Common myeloid progenitor, CD34-positive (primary cell): ENCODE data around the gene B4GALT5.
"Not testable (repeated sequence)": the region's sequence is repeated elsewhere in the genome, so short reads cannot be mapped to it uniquely, and the experiment has no call there.

Experiments used
- CTCF ChIA-PET: fragments of 350-600 bp; sonication (Branson Sonifier 250); formaldehyde crosslinking; loops from one replicate; lab custom pipeline; 2021; ENCODE audit warnings: antibody characterized with exemption; lab: Charles Lee
- POLR2A ChIA-PET: fragments of 350-600 bp; sonication (Branson Sonifier 250); formaldehyde crosslinking; loops from one replicate; lab custom pipeline; 2021; ENCODE audit warnings: antibody characterized with exemption; lab: Charles Lee
- DNase-seq, 3 donors: peaks; one replicate each; pipeline versions ENCODE4 v3.0.0 to v3.0.0-alpha.2; 2013
- H3K27ac ChIP-seq, 2 experiments: 1 replicate in 1 of 2; 2 replicates in 1 of 2; pipeline ENCODE4 v1.7.0; 2013; ENCODE audit warnings: inconsistent platforms in 2 of 2, low read length in 2 of 2, mild to moderate bottlenecking in 2 of 2, low read depth in 1 of 2, moderate library complexity in 1 of 2; ENCODE audit not compliant: severe bottlenecking in 2 of 2, insufficient read depth in 1 of 2, poor library complexity in 1 of 2
- H3K27me3 ChIP-seq, 5 experiments: replicated peaks in 2 of 5; 1 replicate in 3 of 5; 2 replicates in 2 of 5; pipeline versions ENCODE4 v1.6.1 to v1.7.0; 2013; ENCODE audit warnings: low read length in 4 of 5, mild to moderate bottlenecking in 2 of 5, moderate library complexity in 2 of 5, inconsistent platforms in 1 of 5; ENCODE audit not compliant: insufficient read depth in 5 of 5, control insufficient read depth in 4 of 5
- H3K36me3 ChIP-seq, 4 experiments: 1 replicate in 2 of 4; 2 replicates in 2 of 4; pipeline versions ENCODE4 v1.6.1 to v1.7.0; 2013; ENCODE audit warnings: low read length in 3 of 4, control low read depth in 1 of 4, mild to moderate bottlenecking in 1 of 4; ENCODE audit not compliant: control insufficient read depth in 4 of 4, insufficient read depth in 4 of 4
- H3K4me1 ChIP-seq, 4 experiments: 1 replicate in 3 of 4; 2 replicates in 1 of 4; pipeline versions ENCODE4 v1.6.1 to v1.7.1; 2013; ENCODE audit warnings: low read length in 3 of 4, mild to moderate bottlenecking in 3 of 4, control low read depth in 1 of 4, inconsistent platforms in 1 of 4, moderate library complexity in 1 of 4; ENCODE audit not compliant: control insufficient read depth in 4 of 4, insufficient read depth in 4 of 4; ENCODE audit errors: control extremely low read depth in 1 of 4
- H3K4me3 ChIP-seq, 7 experiments: 1 replicate in 4 of 7; 2 replicates in 3 of 7; pipeline versions ENCODE4 v1.5.1 to v1.7.0; 2013; ENCODE audit warnings: mild to moderate bottlenecking in 7 of 7, low read length in 6 of 7, moderate library complexity in 6 of 7, inconsistent platforms in 2 of 7, low read depth in 2 of 7, control low read depth in 1 of 7; ENCODE audit not compliant: insufficient read depth in 4 of 7, control insufficient read depth in 1 of 7; ENCODE audit errors: extremely low read depth in 1 of 7
- H3K9me3 ChIP-seq, 5 experiments: 1 replicate in 4 of 5; 2 replicates in 1 of 5; pipeline versions ENCODE4 v1.6.1 to v1.7.1; 2013; ENCODE audit warnings: low read length in 4 of 5, mild to moderate bottlenecking in 2 of 5, inconsistent platforms in 1 of 5, low read depth in 1 of 5, moderate library complexity in 1 of 5; ENCODE audit not compliant: control insufficient read depth in 4 of 5, insufficient read depth in 2 of 5; ENCODE audit errors: control extremely low read depth in 1 of 5
- WGBS: methylation state at CpG from one replicate; pipeline ENCODE4 v1.1.5; 2013; ENCODE audit not compliant: insufficient coverage; 5-methylcytosine and 5-hydroxymethylcytosine counted together

The B4GALT5 gene

DNA sequence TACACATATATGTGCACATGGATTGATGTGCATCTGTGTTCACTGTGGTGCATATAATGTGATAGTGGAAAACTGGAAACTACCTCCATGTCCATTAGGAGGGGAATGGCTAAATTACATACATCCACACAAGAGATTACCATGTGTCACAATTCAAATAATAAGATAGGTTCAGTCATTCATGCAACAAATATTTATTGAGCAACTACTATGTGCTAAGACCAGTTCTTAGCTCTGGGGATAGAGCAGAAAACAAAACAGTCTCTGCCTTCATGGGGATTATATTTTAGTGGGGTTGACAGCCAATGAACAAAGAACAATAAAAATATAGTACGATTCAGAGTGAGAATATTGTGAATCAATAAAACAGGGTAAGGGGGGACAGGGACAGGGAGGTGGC lies 84.1 kb downstream of the B4GALT5 start:
- Histone ChIP-seq H3K27ac (no peak overlapping the region), H3K4me1 (peaks cover 0 to 6% (median 0%) of the 10 kb centered on the region in 4 experiments), H3K4me3 (no peak overlapping the region), H3K9me3 (no peaks in the 10 kb centered on the region), H3K36me3 (peaks cover 0 to 11% (median 5%) of the 10 kb centered on the region in 4 experiments), H3K27me3 (no peaks in the 10 kb centered on the region)
- no peak for DNase-seq
- WGBS, result no CpG with 5 or more reads among the region's 1 CpG
- CTCF ChIA-PET, result no interaction called here
- POLR2A ChIA-PET, result no interaction called here

DNA sequence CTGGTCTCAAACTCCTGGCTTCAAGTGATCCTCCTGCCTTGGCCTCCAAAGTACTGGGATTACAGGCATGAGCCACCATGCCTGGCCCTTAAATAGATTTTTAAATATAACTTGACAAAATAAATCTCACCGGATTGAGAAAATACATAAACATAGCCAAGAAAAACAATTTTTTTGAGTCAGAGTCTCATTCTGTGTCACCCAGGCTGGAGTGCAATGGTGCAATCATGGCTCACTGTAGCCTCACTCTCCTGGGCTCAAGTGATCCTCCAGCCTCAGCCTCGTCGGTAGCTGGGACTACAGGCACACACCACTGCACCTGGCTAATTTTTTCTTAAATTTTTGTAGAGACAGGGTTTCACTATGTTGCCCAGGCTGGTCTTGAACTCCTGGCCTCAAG lies 85.4 kb downstream of the B4GALT5 start:
- H3K27ac ChIP-seq, H3K9me3 ChIP-seq, H3K36me3 ChIP-seq, H3K4me3 ChIP-seq, H3K4me1 ChIP-seq, DNase-seq, POLR2A ChIA-PET, H3K27me3 ChIP-seq: not testable (repeated sequence)
- CTCF ChIA-PET, result interaction anchor here (1.2 kb wide), 1 partner anchor 10 kb away, joined by 4 read pairs; no protein-coding TSS in a partner anchor
- 100% methylated on average over 3 of the region's 3 CpGs for WGBS

DNA sequence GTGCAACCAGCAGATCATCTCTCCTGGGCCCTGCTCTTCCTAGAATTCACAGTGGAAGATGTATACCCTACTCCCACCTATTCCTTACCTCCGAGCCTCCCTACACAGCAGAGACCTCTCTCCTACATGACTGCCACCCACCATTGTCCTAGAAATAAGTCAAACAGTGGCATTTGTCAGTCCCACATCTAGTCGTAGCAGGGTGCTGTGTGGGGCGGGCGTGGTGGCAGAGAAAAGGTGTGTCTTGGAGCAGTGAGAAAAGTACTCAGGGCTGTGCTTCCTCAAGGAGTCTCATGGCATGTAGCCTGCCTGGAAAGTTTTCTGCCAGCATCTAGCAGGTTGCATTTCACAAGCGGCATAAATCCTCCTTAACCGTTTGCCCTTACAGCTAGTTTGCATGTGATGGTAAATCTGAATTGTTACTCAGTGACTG lies 86.3 kb downstream of the B4GALT5 start:
- ChIA-PET CTCF (no interaction called here), POLR2A (no interaction called here)
- Histone ChIP-seq H3K4me3 (no peak overlapping the region), H3K27me3 (no peaks in the 10 kb centered on the region), H3K4me1 (peaks cover 0 to 6% (median 0%) of the 10 kb centered on the region in 4 experiments), H3K36me3 (peaks cover 0 to 3% (median 0%) of the 10 kb centered on the region in 4 experiments), H3K27ac (no peak overlapping the region), H3K9me3 (no peaks in the 10 kb centered on the region)
- 100% methylated on average over 4 of the region's 6 CpGs for WGBS
- no peak for DNase-seq

DNA sequence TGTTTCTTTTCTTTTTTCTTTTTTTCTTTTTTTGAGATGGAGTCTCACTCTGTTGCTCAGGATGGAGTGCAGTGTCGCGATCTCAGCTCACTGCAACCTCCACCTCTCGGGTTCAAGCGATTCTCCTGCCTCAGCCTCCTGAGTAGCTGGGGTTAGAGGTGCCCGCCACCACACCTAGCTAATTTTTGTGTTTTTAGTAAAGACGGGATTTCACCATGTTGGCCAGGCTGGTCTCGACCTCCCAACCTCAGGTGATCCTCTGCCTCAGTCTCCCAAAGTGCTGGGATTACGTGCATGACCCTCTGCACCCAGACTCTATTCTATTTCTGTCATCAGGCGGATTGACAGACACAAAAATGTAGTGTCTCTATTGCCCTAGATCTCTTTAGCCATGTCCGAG lies 88.7 kb downstream of the B4GALT5 start:
- H3K4me3 ChIP-seq, POLR2A ChIA-PET, H3K36me3 ChIP-seq, DNase-seq, H3K27ac ChIP-seq, H3K9me3 ChIP-seq, H3K27me3 ChIP-seq: not testable (repeated sequence)
- H3K4me1 ChIP-seq, result peaks cover 0 to 16% (median 0%) of the 10 kb centered on the region in 4 experiments
- CTCF ChIA-PET, result interaction anchor here (0.6 to 0.7 kb wide), 2 partner anchors 11 to 221 kb away, joined by 3 to 4 read pairs; no protein-coding TSS in a partner anchor
- 98% methylated on average over 9 of the region's 10 CpGs for WGBS

DNA sequence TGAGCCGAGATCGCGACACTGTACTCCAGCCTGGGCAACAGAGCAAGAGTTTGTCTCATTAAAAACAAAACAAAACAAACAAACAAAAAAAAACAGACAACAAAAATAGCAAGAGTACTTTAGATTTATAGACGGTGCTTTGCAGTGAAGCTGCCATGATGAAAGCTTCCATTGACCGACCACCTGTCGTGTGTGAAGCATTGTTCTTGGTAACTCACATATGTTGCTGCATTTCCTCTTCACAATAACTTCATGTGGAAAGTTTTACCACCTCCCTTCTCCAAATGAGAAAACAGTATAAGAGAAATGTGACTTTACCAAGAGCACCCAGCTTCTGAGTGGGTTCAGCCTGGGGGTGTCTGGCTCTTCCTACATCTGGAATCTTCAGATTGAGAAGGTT lies 89.4 kb downstream of the B4GALT5 start:
- H3K36me3 ChIP-seq, result no peaks in the 10 kb centered on the region
- POLR2A ChIA-PET, result no interaction called here
- no peak for DNase-seq
- H3K9me3 ChIP-seq, result peaks cover 0 to 6% (median 0%) of the 10 kb centered on the region in 5 experiments
- no peak overlapping the region for H3K4me3 ChIP-seq
- CTCF ChIA-PET, result interaction anchor here (0.6 to 0.7 kb wide), 3 partner anchors 11 to 869 kb away, joined by 3 read pairs; no protein-coding TSS in a partner anchor
- 92% methylated on average over 2 of the region's 6 CpGs for WGBS
- H3K4me1 ChIP-seq, result peaks cover 0 to 16% (median 0%) of the 10 kb centered on the region in 4 experiments
- H3K27ac ChIP-seq, result no peak overlapping the region
- H3K27me3 ChIP-seq, result peaks cover 0 to 3% (median 0%) of the 10 kb centered on the region in 5 experiments

DNA sequence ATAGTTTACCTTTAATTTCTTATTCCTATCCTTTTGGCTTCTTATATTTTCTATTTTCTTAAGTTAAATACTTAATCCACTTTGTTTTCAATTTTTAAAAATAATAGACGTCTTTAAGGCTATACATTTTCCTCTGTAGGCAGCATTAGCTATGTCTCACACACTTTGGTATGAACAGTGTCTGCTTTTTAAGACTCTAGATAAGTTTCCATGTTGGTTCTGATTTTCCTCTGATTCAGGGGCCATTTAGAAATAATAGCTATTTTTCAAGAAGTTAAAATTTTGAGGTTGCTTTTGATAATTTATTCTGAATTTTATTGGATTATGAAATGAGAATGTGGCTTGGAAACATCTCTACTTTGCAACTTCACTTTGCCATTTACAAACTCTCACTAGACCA lies 91.4 kb downstream of the B4GALT5 start:
- H3K9me3 ChIP-seq, result peaks cover 0 to 6% (median 0%) of the 10 kb centered on the region in 5 experiments
- no peaks in the 10 kb centered on the region for H3K36me3 ChIP-seq
- no peak for DNase-seq
- H3K27ac ChIP-seq, result no peak overlapping the region
- no peak overlapping the region for H3K4me3 ChIP-seq
- peaks cover 0 to 16% (median 0%) of the 10 kb centered on the region in 4 experiments for H3K4me1 ChIP-seq
- no CpG with 5 or more reads among the region's 1 CpG for WGBS
- H3K27me3 ChIP-seq, result peaks cover 0 to 3% (median 0%) of the 10 kb centered on the region in 5 experiments
- ChIA-PET POLR2A (no interaction called here), CTCF (no interaction called here)

DNA sequence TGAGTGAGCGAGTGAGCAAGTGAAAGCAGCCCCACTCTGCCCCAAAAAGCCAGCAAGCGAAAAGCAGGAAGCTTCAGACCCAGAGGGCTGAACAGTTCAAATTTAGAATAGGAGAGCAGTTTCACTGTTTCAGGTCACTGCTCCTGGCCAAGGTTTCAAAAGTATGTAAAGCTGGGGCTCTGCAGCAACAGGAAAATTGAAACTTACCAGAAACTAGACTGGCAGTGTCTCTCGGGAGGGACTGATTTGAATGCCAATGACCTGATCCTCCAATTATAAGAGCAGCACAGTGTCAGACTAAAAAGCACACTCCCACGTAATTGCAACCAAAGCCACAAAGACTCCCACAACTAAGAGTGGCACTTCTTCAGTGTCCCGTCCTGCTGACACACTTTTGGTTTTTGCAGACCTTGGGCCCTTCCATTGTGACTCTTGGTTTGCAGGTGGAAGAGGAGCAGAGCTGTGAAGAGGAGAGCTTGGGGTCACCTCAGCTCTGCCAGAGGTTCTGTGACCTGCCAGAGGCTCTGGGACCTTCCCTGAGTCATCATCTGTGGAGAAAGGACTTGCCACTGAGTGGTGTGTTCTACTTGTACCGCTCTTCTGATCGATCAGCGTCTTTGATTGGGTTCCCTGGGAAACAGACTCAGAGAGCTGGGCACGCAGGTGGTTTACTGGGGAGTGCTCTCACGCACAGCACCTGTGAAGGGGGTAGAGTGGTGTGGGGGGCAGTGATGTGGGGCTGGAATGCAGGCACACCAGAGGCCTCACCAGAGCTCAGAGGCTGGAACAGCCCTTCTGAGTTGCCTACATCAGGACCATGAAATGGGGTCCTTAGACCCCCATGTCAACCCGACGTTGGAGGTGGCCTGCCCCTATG lies 93.1 kb downstream of the B4GALT5 start:
- no peak for DNase-seq
- POLR2A ChIA-PET, result no interaction called here
- Histone ChIP-seq H3K27me3 (peaks cover 0 to 3% (median 0%) of the 10 kb centered on the region in 5 experiments), H3K27ac (no peak overlapping the region), H3K9me3 (peaks cover 0 to 6% (median 0%) of the 10 kb centered on the region in 5 experiments), H3K4me3 (no peak overlapping the region), H3K36me3 (no peaks in the 10 kb centered on the region), H3K4me1 (peaks cover 0 to 13% (median 0%) of the 10 kb centered on the region in 4 experiments)
- CTCF ChIA-PET, result interaction anchor here (1.0 to 1.2 kb wide), 3 partner anchors 12 to 105 kb away, joined by 3 to 4 read pairs (median 3); no protein-coding TSS in a partner anchor
- 88% methylated on average over 11 of the region's 12 CpGs for WGBS
